Right lung (tissue), 5 donors: ENCODE data around the gene UPP1. TPM values are rescaled to one million over a fixed set of nuclear protein-coding genes. Genes with fewer than 3 reads are reported as not detected.
A peak's percentile ranks its signal among the peaks of the same experiment; 100 is the strongest.
"Not testable (repeated sequence)": the region's sequence is repeated elsewhere in the genome, so short reads cannot be mapped to it uniquely, and the experiment has no call there.

Source experiments
- DNase-seq, 2 donors: peaks; one replicate each; pipeline ENCODE4 v3.0.0-alpha.2; 2013
- polyA plus RNA-seq, 5 donors: library from polyadenylated mRNA; unstranded; fragments of 120-200 nt; gene quantifications; one replicate each; pipeline versions ENCODE4 v1.2.1 to v1.2.3, GENCODE V29; 2013; ENCODE audit warnings: inconsistent platforms in 1 of 5, low replicate concordance in 1 of 5; ENCODE audit not compliant: insufficient read length in 5 of 5, insufficient read depth in 1 of 5

Gene UPP1
- polyA plus RNA-seq, 5 donors = 8.5 to 10.9 (median 10.0) TPM

- DNase-seq = peak; percentile 31 to 55
Measured at GRCh38 chr7:48109848-48110663, 21.0 kb downstream of the UPP1 start.

DNA sequence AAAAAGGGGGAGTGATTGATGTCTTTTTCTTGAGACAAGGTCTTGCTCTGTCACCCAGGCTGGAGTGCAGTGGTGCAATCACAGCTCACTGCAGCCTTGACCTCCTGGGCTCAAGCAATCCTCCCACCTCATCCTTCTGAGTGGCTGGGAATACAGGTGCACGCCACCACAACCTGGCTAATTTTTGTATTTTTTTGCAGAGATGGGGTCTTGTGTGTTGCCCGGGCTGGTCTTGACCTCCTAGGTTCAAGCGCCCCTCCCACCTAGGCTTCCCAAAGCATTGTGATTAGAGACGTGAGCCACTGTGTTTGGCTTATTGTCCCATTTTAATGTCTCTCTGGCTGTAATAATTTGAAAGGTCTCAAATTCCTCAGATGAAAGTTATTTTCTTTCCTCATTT, 21.8 kb downstream of the UPP1 start:
- DNase-seq = no peak

DNA sequence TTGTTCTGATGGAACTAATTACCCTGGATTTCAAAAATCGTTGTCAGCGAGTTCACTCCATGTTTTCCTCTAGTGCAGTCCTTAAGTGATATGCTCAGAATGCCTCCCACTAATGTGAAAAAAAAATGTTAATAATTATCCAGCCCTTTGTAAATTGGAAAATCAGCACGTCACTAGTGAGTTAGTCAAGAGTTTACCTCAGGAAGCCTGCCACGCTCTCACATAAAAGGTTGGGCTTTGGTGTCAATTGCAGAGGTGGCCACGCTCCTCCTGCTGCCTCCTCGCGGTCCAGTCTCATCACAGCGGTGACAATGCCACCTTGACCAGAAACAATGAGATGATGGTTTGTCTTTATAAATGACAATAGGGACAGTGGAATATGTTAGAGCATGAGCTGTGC, 22.5 kb downstream of the UPP1 start:
- peak in 1 of 2 donors; percentile 13 for DNase-seq

GRCh38 chr7:48112401-48113165, 23.5 kb downstream of the UPP1 start:
- DNase-seq = no peak

- no peak for DNase-seq
Measured at GRCh38 chr7:48113275-48113674, 24.2 kb downstream of the UPP1 start.

GRCh38 chr7:48114115-48114514, 25.1 kb downstream of the UPP1 start:
- DNase-seq = no peak

- no peak for DNase-seq
Measured at GRCh38 chr7:48114589-48114988, 25.5 kb downstream of the UPP1 start.

- no peak for DNase-seq
Measured at GRCh38 chr7:48116043-48116442, 27.0 kb downstream of the UPP1 start.

GRCh38 chr7:48118041-48118440, 29.0 kb downstream of the UPP1 start:
- DNase-seq = no peak

- DNase-seq = not testable (repeated sequence)
Measured at GRCh38 chr7:48120536-48120935, 31.5 kb downstream of the UPP1 start.

DNA sequence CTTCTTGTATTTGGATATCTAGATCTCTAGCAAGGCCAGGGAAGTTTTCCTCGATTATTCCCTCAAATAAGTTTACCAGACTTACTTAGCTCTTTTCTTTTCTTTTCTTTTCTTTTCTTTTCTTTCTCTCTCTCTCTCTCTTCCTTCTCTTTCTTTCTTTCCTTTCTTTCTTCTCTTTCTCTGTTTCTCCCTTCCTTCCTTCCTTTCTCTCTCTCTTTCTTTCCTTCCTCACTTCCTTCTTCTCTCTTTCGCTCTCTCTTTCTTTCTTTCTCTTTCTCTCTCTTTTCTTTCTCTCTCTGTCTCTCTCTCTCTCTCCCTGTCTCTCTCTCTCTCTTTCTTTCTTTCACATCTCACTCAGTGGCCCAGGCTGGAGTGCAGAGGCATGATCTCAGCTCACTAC, 37.0 kb downstream of the UPP1 start:
- DNase-seq = no peak

DNA sequence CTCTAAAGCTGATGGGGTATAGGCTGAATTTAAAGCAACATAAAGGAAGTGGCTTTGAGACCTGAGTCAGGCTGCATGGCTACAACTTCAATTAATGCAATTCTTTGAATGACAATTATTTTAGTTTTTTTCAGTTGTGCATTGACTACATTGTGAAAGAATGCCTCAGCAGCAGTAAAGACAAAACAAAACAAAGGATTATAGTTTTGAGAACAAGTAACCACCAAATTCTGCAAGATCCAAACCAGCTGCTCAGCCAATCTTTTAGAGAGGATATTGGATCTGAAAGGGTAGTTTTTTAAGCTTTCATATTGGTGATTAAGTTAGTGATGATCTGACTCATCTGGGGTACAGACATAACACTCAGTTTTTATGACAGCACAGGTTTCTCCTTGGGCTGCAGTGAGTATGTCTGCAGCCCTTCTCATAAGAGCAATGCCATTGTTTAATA, 41.6 kb downstream of the UPP1 start:
- DNase-seq = no peak

- DNase-seq = no peak
Measured at GRCh38 chr7:48132792-48133191, 43.7 kb downstream of the UPP1 start.

DNA sequence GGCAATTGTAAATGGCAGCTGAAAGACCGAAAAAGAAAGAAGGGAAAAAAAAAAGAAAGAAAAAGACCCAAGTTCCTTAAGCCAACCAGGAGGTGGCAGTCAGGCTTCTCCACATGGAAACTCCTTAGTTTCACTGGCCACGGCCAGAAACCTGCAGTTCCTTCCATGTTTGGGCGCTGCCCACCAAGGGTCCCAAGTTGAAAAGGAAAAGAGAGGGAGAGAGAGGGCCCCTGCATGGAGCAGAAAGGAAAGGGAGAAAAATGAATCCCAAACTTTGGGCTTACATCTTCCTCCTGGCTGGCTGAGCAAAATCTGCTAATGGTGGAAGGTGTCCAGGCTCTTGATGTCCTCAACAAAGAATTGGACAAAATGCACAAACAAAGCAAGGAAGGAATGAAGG, 50.4 kb downstream of the UPP1 start:
- DNase-seq = no peak

- no peak for DNase-seq
Measured at GRCh38 chr7:48140001-48140681, 51.1 kb downstream of the UPP1 start.

GRCh38 chr7:48141521-48141920, 52.5 kb downstream of the UPP1 start:
- no peak for DNase-seq

- no peak for DNase-seq
Measured at GRCh38 chr7:48144291-48144768, 55.3 kb downstream of the UPP1 start.

- DNase-seq = no peak
Measured at GRCh38 chr7:48147078-48147591, 58.1 kb downstream of the UPP1 start.

GRCh38 chr7:48147690-48148089, 58.6 kb downstream of the UPP1 start:
- not testable (repeated sequence) for DNase-seq

DNA sequence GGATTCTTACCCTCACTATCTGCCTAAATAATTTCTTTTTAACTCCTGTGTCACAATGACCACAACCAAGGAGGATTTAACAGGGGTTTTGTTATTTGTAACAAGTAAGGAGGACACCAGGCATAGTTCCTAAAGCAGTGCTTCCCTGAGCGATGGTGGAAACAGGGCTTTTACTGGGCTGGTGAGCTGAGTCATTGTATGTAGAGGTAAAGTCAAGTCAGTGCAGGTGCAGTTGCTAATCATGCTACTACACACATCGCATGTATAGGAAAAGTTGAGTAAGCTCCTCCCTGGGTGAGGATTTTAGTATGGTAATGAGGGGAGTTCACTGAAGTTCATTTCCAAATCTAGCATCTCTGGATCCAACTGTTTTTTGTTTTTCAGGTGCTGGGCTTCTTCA, 59.2 kb downstream of the UPP1 start:
- DNase-seq = no peak

DNA sequence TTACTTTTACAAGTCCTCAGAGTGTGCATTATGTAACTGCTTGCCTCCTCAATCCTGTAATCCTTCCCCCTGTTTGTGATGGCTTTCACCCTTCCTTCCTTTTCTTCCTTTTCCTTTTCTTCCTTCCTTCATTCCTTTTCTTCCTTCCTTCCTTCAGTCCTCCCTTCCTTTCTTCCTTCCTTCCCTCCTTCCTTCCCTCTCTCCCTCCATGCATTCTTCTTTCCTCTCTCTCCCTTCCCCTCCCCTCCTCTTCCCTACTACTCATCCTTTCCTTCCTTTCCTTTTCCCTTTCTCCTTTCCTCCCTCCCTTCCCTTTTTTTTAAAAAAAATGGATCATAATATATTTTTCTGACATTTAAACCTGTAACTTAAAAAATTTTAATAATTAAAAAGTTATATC, 60.0 kb downstream of the UPP1 start:
- no peak for DNase-seq

DNA sequence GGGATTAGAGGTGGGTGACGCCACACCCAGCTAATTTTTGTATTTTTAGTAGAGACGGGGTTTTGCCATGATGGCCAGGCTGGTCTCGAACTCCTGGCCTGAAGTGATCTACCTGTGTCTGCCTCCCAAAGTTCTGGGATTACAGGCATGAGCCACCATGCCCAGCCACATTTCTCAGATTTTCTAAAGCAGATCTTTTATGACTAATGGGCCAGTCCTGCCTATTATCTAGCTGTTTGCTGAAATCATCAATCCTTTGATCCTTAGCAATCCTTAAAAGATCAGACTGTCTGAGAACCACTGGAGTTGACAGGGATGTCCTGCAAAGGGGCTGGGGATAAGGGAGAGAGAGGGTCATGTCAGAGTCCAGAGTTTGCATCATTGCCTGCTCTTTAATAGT, 61.0 kb downstream of the UPP1 start:
- DNase-seq = no peak
